Vagina (tissue), 2 donors: ENCODE data around the gene POT1.

Experiments
- CTCF ChIP-seq, 3 experiments: fragments of 450-650 bp in 2 of 3; fragments of 200-600 bp in 1 of 3; sonication (generic) in 1 of 3; IDR thresholded peaks; one replicate each; pipeline ENCODE4 v1.5.1; 2017 to 2019; ENCODE audit warnings: antibody characterized with exemption in 3 of 3, mild to moderate bottlenecking in 2 of 3, moderate library complexity in 2 of 3
- POLR2AphosphoS5 ChIP-seq, 2 donors: sonication (generic); formaldehyde crosslinking; IDR thresholded peaks; one replicate each; pipeline ENCODE4 v1.9.0; 2017; ENCODE audit warnings: antibody characterized with exemption in 2 of 2, mild to moderate bottlenecking in 2 of 2, low read depth in 1 of 2; ENCODE audit not compliant: insufficient read depth in 1 of 2

GRCh38 chr7:124914298-124914697 lies 15.3 kb downstream of the POT1 start:
- TF ChIP-seq CTCF (IDR thresholded peaks at IDR 0.05) (no peak), POLR2AphosphoS5 (IDR thresholded peaks at IDR 0.05; ENCODE audit: insufficient read depth in 1 of 2, low read depth in 1 of 2) (no peak)
